SHP77 (cell line): ENCODE data around the gene MAGED2.
A peak's percentile ranks its signal among the peaks of the same experiment; 100 is the strongest.
"Not testable (repeated sequence)": the region's sequence is repeated elsewhere in the genome, so short reads cannot be mapped to it uniquely, and the experiment has no call there.

Experiments used
- DNase-seq, 2 experiments: peaks; one replicate each; lab custom pipeline; 2025; lab: John Stamatoyannopoulos, UW

The MAGED2 gene

GRCh38 chrX:54807524-54808108 lies at the start of gene MAGED2:
MAGED2 (plus strand) TSS chrX:54807745; CDS start chrX:54809332, 1,587 bp downstream.
- peak; percentile 31 to 57 for DNase-seq

- peak in 1 of 2 experiments; percentile 11 for DNase-seq
Measured at GRCh38 chrX:54758114-54759055, 49.2 kb upstream of the MAGED2 start.

GRCh38 chrX:54774391-54775094 lies 33.0 kb upstream of the MAGED2 start:
- DNase-seq = peak; percentile 52 to 67

GRCh38 chrX:54776061-54776460 lies 31.5 kb upstream of the MAGED2 start:
- DNase-seq = no peak

GRCh38 chrX:54776987-54777672 lies 30.4 kb upstream of the MAGED2 start:
- no peak for DNase-seq

GRCh38 chrX:54785901-54786300 lies 21.6 kb upstream of the MAGED2 start:
- peak; percentile 48 to 64 for DNase-seq

GRCh38 chrX:54786967-54787366 lies 20.6 kb upstream of the MAGED2 start:
- peak; percentile 41 to 57 for DNase-seq

- no peak for DNase-seq
Measured at GRCh38 chrX:54788446-54788845, 19.1 kb upstream of the MAGED2 start.

GRCh38 chrX:54789405-54789804 lies 18.1 kb upstream of the MAGED2 start:
- not testable (repeated sequence) for DNase-seq

GRCh38 chrX:54794028-54794427 lies 13.5 kb upstream of the MAGED2 start:
- no peak for DNase-seq

GRCh38 chrX:54794795-54795194 lies 12.8 kb upstream of the MAGED2 start:
- no peak for DNase-seq

GRCh38 chrX:54798137-54798536 lies 9.4 kb upstream of the MAGED2 start, which contains the start of gene ITIH6:
ITIH6 (minus strand) TSS chrX:54798255; CDS start chrX:54798210, 45 bp downstream.
- DNase-seq = no peak

- no peak for DNase-seq
Measured at GRCh38 chrX:54799046-54799445, 8.5 kb upstream of the MAGED2 start.

- DNase-seq = peak; percentile 94 to 97
Measured at GRCh38 chrX:54808109-54808604, 612 bp downstream of the MAGED2 start.

- DNase-seq = peak; percentile 99 to 100
Measured at GRCh38 chrX:54808605-54809483, 1.3 kb downstream of the MAGED2 start.

- no peak for DNase-seq
Measured at GRCh38 chrX:54810532-54810931, 3.0 kb downstream of the MAGED2 start.

- DNase-seq = no peak
Measured at GRCh38 chrX:54811301-54811885, 3.8 kb downstream of the MAGED2 start.

GRCh38 chrX:54812306-54812705 lies 4.8 kb downstream of the MAGED2 start:
- no peak for DNase-seq

- no peak for DNase-seq
Measured at GRCh38 chrX:54817220-54817820, 9.8 kb downstream of the MAGED2 start.

- no peak for DNase-seq
Measured at GRCh38 chrX:54818221-54818620, 10.7 kb downstream of the MAGED2 start.
